ENCODE data around the gene VENTX.
"Not testable (repeated sequence)": the region's sequence is repeated elsewhere in the genome, so short reads cannot be mapped to it uniquely, and the experiment has no call there.

The VENTX gene

GRCh38 chr10:133231946-133232574, 5.6 kb upstream of the VENTX start:
- H3K4me1 ChIP-seq (ENCODE audit: control insufficient read depth, insufficient read depth, low read length), result no peaks in the 10 kb centered on the region
- H3K9me3 ChIP-seq (replicated peaks; ENCODE audit: low read length), result no peaks in the 10 kb centered on the region
- H3K4me2 ChIP-seq (ENCODE audit: low read length), result no peak overlapping the region
- H3K4me3 ChIP-seq (ENCODE audit: low read length), result no peak overlapping the region
- no peak overlapping the region for H3K9ac ChIP-seq (ENCODE audit: low read depth, low read length)
- no peaks in the 10 kb centered on the region for H3K36me3 ChIP-seq (ENCODE audit: insufficient read depth, low read length)
- H3K27me3 ChIP-seq (ENCODE audit: control insufficient read depth, insufficient read depth, low read length), result peaks cover 67% of the 10 kb centered on the region

GRCh38 chr10:133234796-133235195, 2.9 kb upstream of the VENTX start:
- not testable (repeated sequence) for H3K4me1 ChIP-seq (ENCODE audit: control insufficient read depth, insufficient read depth, low read length); H3K4me3 ChIP-seq (ENCODE audit: low read length); H3K36me3 ChIP-seq (ENCODE audit: insufficient read depth, low read length); H3K4me2 ChIP-seq (ENCODE audit: low read length); H3K9ac ChIP-seq (ENCODE audit: low read depth, low read length); H3K9me3 ChIP-seq (replicated peaks; ENCODE audit: low read length)
- H3K27me3 ChIP-seq (ENCODE audit: control insufficient read depth, insufficient read depth, low read length), result peaks cover 74% of the 10 kb centered on the region

- H3K9ac ChIP-seq (ENCODE audit: low read depth, low read length), result no peak overlapping the region
- no peaks in the 10 kb centered on the region for H3K9me3 ChIP-seq (replicated peaks; ENCODE audit: low read length)
- no peaks in the 10 kb centered on the region for H3K4me1 ChIP-seq (ENCODE audit: control insufficient read depth, insufficient read depth, low read length)
- H3K36me3 ChIP-seq (ENCODE audit: insufficient read depth, low read length), result no peaks in the 10 kb centered on the region
- no peak overlapping the region for H3K4me2 ChIP-seq (ENCODE audit: low read length)
- peaks cover 74% of the 10 kb centered on the region for H3K27me3 ChIP-seq (ENCODE audit: control insufficient read depth, insufficient read depth, low read length)
- H3K4me3 ChIP-seq (ENCODE audit: low read length), result no peak overlapping the region
Measured at GRCh38 chr10:133235265-133235855, 2.3 kb upstream of the VENTX start.

- no peaks in the 10 kb centered on the region for H3K4me1 ChIP-seq (ENCODE audit: control insufficient read depth, insufficient read depth, low read length)
- H3K9me3 ChIP-seq (replicated peaks; ENCODE audit: low read length), result no peaks in the 10 kb centered on the region
- no peak overlapping the region for H3K4me2 ChIP-seq (ENCODE audit: low read length)
- no peaks in the 10 kb centered on the region for H3K36me3 ChIP-seq (ENCODE audit: insufficient read depth, low read length)
- peaks cover 77% of the 10 kb centered on the region for H3K27me3 ChIP-seq (ENCODE audit: control insufficient read depth, insufficient read depth, low read length)
- H3K9ac ChIP-seq (ENCODE audit: low read depth, low read length), result no peak overlapping the region
- no peak overlapping the region for H3K4me3 ChIP-seq (ENCODE audit: low read length)
Measured at GRCh38 chr10:133235932-133236331, 1.7 kb upstream of the VENTX start.

- H3K4me2 ChIP-seq (ENCODE audit: low read length), result peak overlapping the region; percentile 25
- H3K4me1 ChIP-seq (ENCODE audit: control insufficient read depth, insufficient read depth, low read length), result no peaks in the 10 kb centered on the region
- H3K9ac ChIP-seq (ENCODE audit: low read depth, low read length), result no peak overlapping the region
- no peaks in the 10 kb centered on the region for H3K36me3 ChIP-seq (ENCODE audit: insufficient read depth, low read length)
- no peaks in the 10 kb centered on the region for H3K9me3 ChIP-seq (replicated peaks; ENCODE audit: low read length)
- no peak overlapping the region for H3K4me3 ChIP-seq (ENCODE audit: low read length)
- peaks cover 77% of the 10 kb centered on the region for H3K27me3 ChIP-seq (ENCODE audit: control insufficient read depth, insufficient read depth, low read length)
Measured at GRCh38 chr10:133236401-133237240, 1.0 kb upstream of the VENTX start.

GRCh38 chr10:133237241-133237587, 441 bp upstream of the VENTX start:
- no peak overlapping the region for H3K4me2 ChIP-seq (ENCODE audit: low read length)
- H3K9me3 ChIP-seq (replicated peaks; ENCODE audit: low read length), result no peaks in the 10 kb centered on the region
- peaks cover 77% of the 10 kb centered on the region for H3K27me3 ChIP-seq (ENCODE audit: control insufficient read depth, insufficient read depth, low read length)
- H3K9ac ChIP-seq (ENCODE audit: low read depth, low read length), result no peak overlapping the region
- no peaks in the 10 kb centered on the region for H3K36me3 ChIP-seq (ENCODE audit: insufficient read depth, low read length)
- H3K4me1 ChIP-seq (ENCODE audit: control insufficient read depth, insufficient read depth, low read length), result no peaks in the 10 kb centered on the region
- no peak overlapping the region for H3K4me3 ChIP-seq (ENCODE audit: low read length)

GRCh38 chr10:133238466-133238804, 780 bp downstream of the VENTX start:
- H3K9ac ChIP-seq (ENCODE audit: low read depth, low read length), result no peak overlapping the region
- peaks cover 78% of the 10 kb centered on the region for H3K27me3 ChIP-seq (ENCODE audit: control insufficient read depth, insufficient read depth, low read length)
- no peak overlapping the region for H3K4me2 ChIP-seq (ENCODE audit: low read length)
- H3K4me3 ChIP-seq (ENCODE audit: low read length), result no peak overlapping the region
- no peaks in the 10 kb centered on the region for H3K4me1 ChIP-seq (ENCODE audit: control insufficient read depth, insufficient read depth, low read length)
- H3K9me3 ChIP-seq (replicated peaks; ENCODE audit: low read length), result no peaks in the 10 kb centered on the region
- H3K36me3 ChIP-seq (ENCODE audit: insufficient read depth, low read length), result no peaks in the 10 kb centered on the region

GRCh38 chr10:133239990-133240389, 2.3 kb downstream of the VENTX start:
- Histone ChIP-seq H3K4me2 (ENCODE audit: low read length) (no peak overlapping the region), H3K4me3 (ENCODE audit: low read length) (no peak overlapping the region), H3K9ac (ENCODE audit: low read depth, low read length) (no peak overlapping the region), H3K4me1 (ENCODE audit: control insufficient read depth, insufficient read depth, low read length) (no peaks in the 10 kb centered on the region), H3K9me3 (replicated peaks; ENCODE audit: low read length) (no peaks in the 10 kb centered on the region), H3K27me3 (ENCODE audit: control insufficient read depth, insufficient read depth, low read length) (peaks cover 78% of the 10 kb centered on the region), H3K36me3 (ENCODE audit: insufficient read depth, low read length) (no peaks in the 10 kb centered on the region)

GRCh38 chr10:133241501-133242205, 4.0 kb downstream of the VENTX start:
- Histone ChIP-seq H3K4me3 (ENCODE audit: low read length) (no peak overlapping the region), H3K36me3 (ENCODE audit: insufficient read depth, low read length) (no peaks in the 10 kb centered on the region), H3K9ac (ENCODE audit: low read depth, low read length) (no peak overlapping the region), H3K27me3 (ENCODE audit: control insufficient read depth, insufficient read depth, low read length) (peaks cover 76% of the 10 kb centered on the region), H3K4me1 (ENCODE audit: control insufficient read depth, insufficient read depth, low read length) (no peaks in the 10 kb centered on the region), H3K4me2 (ENCODE audit: low read length) (no peak overlapping the region), H3K9me3 (replicated peaks; ENCODE audit: low read length) (no peaks in the 10 kb centered on the region)

GRCh38 chr10:133242611-133243356, 5.1 kb downstream of the VENTX start:
- H3K27me3 ChIP-seq (ENCODE audit: control insufficient read depth, insufficient read depth, low read length), result peaks cover 68% of the 10 kb centered on the region
- H3K4me1 ChIP-seq (ENCODE audit: control insufficient read depth, insufficient read depth, low read length), result no peaks in the 10 kb centered on the region
- H3K36me3 ChIP-seq (ENCODE audit: insufficient read depth, low read length), result no peaks in the 10 kb centered on the region
- H3K4me2 ChIP-seq (ENCODE audit: low read length), result no peak overlapping the region
- H3K4me3 ChIP-seq (ENCODE audit: low read length), result no peak overlapping the region
- H3K9ac ChIP-seq (ENCODE audit: low read depth, low read length), result no peak overlapping the region
- no peaks in the 10 kb centered on the region for H3K9me3 ChIP-seq (replicated peaks; ENCODE audit: low read length)

- Histone ChIP-seq H3K9me3 (replicated peaks; ENCODE audit: low read length) (no peaks in the 10 kb centered on the region), H3K9ac (ENCODE audit: low read depth, low read length) (no peak overlapping the region), H3K4me2 (ENCODE audit: low read length) (no peak overlapping the region), H3K4me1 (ENCODE audit: control insufficient read depth, insufficient read depth, low read length) (no peaks in the 10 kb centered on the region), H3K36me3 (ENCODE audit: insufficient read depth, low read length) (no peaks in the 10 kb centered on the region), H3K4me3 (ENCODE audit: low read length) (no peak overlapping the region), H3K27me3 (ENCODE audit: control insufficient read depth, insufficient read depth, low read length) (peaks cover 64% of the 10 kb centered on the region)
Measured at GRCh38 chr10:133243593-133243992, 5.9 kb downstream of the VENTX start.

All from skeletal muscle satellite cell (primary cell).